Mesothelial cell of epicardium (in vitro differentiated cells): Measurements from ENCODE around the gene ADA. TPM values are rescaled to one million over a fixed set of nuclear protein-coding genes. Genes with fewer than 3 reads are reported as not detected.

Source experiments
- DNase-seq, 2 experiments: peaks; one replicate each; pipeline ENCODE4 v3.0.0; 2021; ENCODE audit warnings: low spot score in 2 of 2; ENCODE audit not compliant: unreplicated experiment in 2 of 2
- H3K27ac Mint-ChIP-seq: 2 replicates; pipeline ENCODE4 v1.8.0; 2021; ENCODE audit warnings: mixed read lengths
- H3K27me3 Mint-ChIP-seq: 2 replicates; pipeline ENCODE4 v1.8.0; 2021; ENCODE audit warnings: low read depth, mixed read lengths
- H3K36me3 Mint-ChIP-seq: 2 replicates; pipeline ENCODE4 v1.8.0; 2021; ENCODE audit warnings: mixed read lengths
- H3K4me1 Mint-ChIP-seq: 2 replicates; pipeline ENCODE4 v1.8.0; 2021; ENCODE audit warnings: mixed read lengths
- H3K4me3 Mint-ChIP-seq: 2 replicates; pipeline ENCODE4 v1.8.0; 2021; ENCODE audit warnings: mild to moderate bottlenecking, moderate library complexity, mixed read lengths
- H3K9me3 Mint-ChIP-seq: 2 replicates; pipeline ENCODE4 v1.8.0; 2021; ENCODE audit warnings: mixed read lengths
- total RNA-seq: library from RNA; stranded (reverse); gene quantifications from 3 replicates; pipeline ENCODE4 v1.2.1, GENCODE V29; 2021
- TF ChIP-seq, protein P1 (sequence below): fragments of 200-600 bp; sonication (generic); IDR thresholded peaks from one replicate; pipeline ENCODE4 v1.5.0; 2021; ENCODE audit warnings: antibody characterized with exemption; ENCODE audit not compliant: unreplicated experiment

The ADA gene
- total RNA-seq, 1 donor from 2014 or later: 21.7 TPM

DNA sequence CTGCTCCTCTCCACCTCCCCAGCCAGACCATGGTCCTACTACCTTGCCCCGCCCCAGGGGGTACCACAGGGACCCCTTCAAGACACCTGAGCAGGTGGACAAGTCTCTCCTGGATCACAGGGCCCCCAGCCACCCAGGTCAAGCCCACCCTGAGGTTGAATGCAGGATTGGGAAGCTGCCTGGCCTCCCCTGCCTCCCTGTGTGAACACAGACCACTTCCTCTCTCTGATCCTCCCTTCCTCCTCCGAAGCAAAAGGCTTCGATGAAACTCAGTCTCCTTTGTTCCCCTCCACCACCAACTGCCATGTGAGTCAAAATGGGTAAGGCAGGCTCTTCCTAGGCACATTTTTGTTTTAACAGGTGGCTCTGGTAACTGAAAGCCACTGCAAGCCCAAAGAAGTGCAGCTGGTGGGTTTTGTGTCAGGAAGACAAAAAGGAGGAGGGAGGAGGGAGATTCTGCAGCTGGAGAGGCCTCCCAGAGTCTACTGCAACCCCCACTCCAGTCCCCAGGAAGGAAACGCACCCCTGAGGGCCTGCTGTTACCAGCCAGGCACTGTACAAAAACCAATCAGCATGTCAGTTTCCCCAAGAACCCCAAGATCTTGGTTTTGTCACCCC, 5.4 kb downstream of the ADA start:
- no peak overlapping the region for H3K27ac Mint-ChIP-seq
- TF ChIP-seq, protein P1, sequence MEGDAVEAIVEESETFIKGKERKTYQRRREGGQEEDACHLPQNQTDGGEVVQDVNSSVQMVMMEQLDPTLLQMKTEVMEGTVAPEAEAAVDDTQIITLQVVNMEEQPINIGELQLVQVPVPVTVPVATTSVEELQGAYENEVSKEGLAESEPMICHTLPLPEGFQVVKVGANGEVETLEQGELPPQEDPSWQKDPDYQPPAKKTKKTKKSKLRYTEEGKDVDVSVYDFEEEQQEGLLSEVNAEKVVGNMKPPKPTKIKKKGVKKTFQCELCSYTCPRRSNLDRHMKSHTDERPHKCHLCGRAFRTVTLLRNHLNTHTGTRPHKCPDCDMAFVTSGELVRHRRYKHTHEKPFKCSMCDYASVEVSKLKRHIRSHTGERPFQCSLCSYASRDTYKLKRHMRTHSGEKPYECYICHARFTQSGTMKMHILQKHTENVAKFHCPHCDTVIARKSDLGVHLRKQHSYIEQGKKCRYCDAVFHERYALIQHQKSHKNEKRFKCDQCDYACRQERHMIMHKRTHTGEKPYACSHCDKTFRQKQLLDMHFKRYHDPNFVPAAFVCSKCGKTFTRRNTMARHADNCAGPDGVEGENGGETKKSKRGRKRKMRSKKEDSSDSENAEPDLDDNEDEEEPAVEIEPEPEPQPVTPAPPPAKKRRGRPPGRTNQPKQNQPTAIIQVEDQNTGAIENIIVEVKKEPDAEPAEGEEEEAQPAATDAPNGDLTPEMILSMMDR: no peak
- no peak for DNase-seq
- H3K36me3 Mint-ChIP-seq: no peaks in the 10 kb centered on the region
- no peaks in the 10 kb centered on the region for H3K27me3 Mint-ChIP-seq
- no peak overlapping the region for H3K4me3 Mint-ChIP-seq
- peaks cover 29% of the 10 kb centered on the region for H3K4me1 Mint-ChIP-seq
- no peaks in the 10 kb centered on the region for H3K9me3 Mint-ChIP-seq

DNA sequence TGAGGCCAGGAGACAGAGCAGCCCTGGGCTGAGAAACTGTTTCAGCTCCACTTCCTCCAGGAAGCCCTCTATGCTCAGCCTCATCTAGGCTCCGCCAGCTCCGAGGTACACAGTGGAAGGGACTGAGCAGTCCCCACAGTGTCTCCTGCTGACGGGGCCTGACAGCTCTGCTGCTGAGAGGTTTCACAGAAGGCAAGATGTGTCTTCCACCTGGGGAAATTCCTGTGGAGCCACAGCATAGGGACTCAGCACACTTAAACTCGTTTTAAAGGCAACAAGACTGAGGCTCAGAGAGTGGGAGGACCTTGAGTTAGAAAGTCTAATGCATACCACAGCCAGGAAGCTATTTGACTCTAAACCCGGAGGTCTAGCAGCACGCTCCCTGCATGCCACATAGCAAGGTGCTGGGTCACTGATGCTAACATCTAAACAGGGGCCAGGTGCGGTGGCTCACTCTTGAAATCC, 6.8 kb downstream of the ADA start:
- Mint-ChIP-seq H3K27me3 (no peaks in the 10 kb centered on the region), H3K36me3 (peaks cover 5% of the 10 kb centered on the region), H3K4me1 (peaks cover 27% of the 10 kb centered on the region), H3K4me3 (no peak overlapping the region), H3K27ac (no peak overlapping the region), H3K9me3 (peaks cover 4% of the 10 kb centered on the region)
- TF ChIP-seq, protein P1: no peak
- no peak for DNase-seq

DNA sequence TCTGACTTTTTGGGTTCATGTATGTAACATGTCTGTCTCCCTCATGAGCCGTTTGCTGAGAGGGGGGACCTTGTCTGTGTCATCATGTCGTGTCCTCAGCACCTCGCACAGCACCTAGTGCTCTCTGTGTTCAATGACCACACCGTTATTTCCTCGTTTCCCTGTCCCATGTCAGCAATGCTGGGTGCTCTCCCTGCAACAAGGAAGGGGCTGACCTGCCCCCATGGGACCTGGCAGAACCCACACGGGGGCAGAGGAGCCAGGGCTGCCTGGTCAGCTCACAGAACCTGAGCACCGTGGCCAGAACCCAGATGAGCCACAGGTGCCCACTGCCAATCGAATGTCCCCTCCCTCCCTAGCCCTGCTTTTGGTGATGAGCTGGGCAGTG, 7.3 kb downstream of the ADA start:
- Mint-ChIP-seq H3K4me1 (peaks cover 27% of the 10 kb centered on the region), H3K27ac (peak overlapping the region; percentile 87)

DNA sequence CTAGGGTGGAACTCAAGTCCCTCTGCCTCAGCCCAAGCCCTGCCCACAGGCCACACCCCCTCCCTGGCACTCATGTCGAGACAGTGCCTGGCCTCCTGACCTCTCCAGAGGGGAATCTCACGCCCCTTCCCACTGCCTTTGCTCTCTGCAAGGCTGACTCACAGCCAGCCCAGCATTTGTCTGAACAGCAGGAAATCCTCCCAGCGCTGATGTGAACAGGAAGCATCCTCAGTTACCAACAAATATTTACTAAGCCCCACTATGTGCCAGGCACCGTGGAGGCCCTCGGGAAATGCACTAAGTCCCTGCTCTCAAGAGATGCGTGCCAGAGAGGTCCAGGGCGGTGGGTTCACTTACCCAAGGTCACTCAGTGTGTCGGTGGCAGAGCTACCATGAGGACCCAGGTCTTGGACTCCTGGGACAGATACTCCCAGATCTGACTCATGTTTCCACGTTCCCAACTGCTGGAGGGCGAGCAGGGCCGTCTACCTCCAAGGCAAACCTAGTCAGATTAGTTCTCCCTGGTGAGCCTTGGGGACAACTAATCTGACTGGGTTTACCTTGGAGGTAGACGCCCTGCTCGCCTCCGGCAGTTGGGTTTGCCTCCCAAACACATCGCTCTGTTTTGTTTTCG, 7.8 kb downstream of the ADA start:
- Mint-ChIP-seq H3K36me3 (peaks cover 10% of the 10 kb centered on the region), H3K4me3 (peak overlapping the region; percentile 13), H3K4me1 (peaks cover 30% of the 10 kb centered on the region), H3K9me3 (peaks cover 4% of the 10 kb centered on the region), H3K27ac (peak overlapping the region; percentile 87), H3K27me3 (no peaks in the 10 kb centered on the region)
- no peak for DNase-seq
- TF ChIP-seq, protein P1: no peak

More for the DNA sequence above, 7.3 kb downstream of the ADA start:
- Mint-ChIP-seq H3K27me3 (no peaks in the 10 kb centered on the region), H3K4me3 (no peak overlapping the region), H3K36me3 (peaks cover 7% of the 10 kb centered on the region), H3K9me3 (peaks cover 4% of the 10 kb centered on the region)
- no peak for DNase-seq
- TF ChIP-seq, protein P1: no peak

DNA sequence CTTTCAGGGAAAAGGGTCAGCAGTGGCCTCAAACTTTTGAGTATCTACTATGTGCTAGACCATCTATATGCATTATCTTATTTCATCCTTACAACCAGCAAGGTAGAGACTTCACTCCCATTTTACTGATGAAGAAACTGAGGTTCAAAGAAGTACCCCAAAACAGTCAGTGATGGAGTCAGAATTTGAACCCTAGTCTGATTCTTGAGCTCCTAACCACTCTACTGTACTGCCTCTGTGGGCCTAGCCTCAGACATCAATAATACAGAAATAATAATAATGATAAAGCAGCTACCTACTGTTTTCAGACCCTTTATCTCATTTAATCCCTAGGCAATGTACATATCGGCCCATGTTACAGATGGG, 8.4 kb downstream of the ADA start:
- Mint-ChIP-seq H3K27me3 (no peaks in the 10 kb centered on the region), H3K4me3 (no peak overlapping the region), H3K9me3 (peaks cover 4% of the 10 kb centered on the region), H3K27ac (peak overlapping the region; percentile 85), H3K36me3 (peaks cover 10% of the 10 kb centered on the region), H3K4me1 (peaks cover 30% of the 10 kb centered on the region)
- DNase-seq: no peak
- TF ChIP-seq, protein P1: no peak
